CD4-positive, alpha-beta memory T cell (primary cell): ENCODE data around the gene PTPRJ. TPM values are rescaled to one million over a fixed set of nuclear protein-coding genes. Genes with fewer than 3 reads are reported as not detected.

ENCODE experiments used
- CTCF ChIA-PET: fragments of 350-600 bp; sonication (Branson Sonifier 250); formaldehyde crosslinking; loops from one replicate; lab custom pipeline; 2021; ENCODE audit warnings: inconsistent platforms; ENCODE audit not compliant: partially characterized antibody; lab: Charles Lee
- POLR2A ChIA-PET: fragments of 350-600 bp; sonication (Branson Sonifier 250); formaldehyde crosslinking; loops from one replicate; lab custom pipeline; 2021; ENCODE audit not compliant: partially characterized antibody; lab: Charles Lee
- DNase-seq, 5 donors: peaks; one replicate each; pipeline versions ENCODE4 v3.0.0 to v3.0.0-alpha.2; 2020 to 2022; ENCODE audit warnings: mixed read lengths in 1 of 5
- H3K27ac ChIP-seq: one replicate; pipeline ENCODE4 v1.7.0; 2013; ENCODE audit warnings: low read depth, low read length
- H3K27me3 ChIP-seq: 2 replicates; pipeline ENCODE4 v1.7.0; 2013; ENCODE audit warnings: mild to moderate bottlenecking, low read length, moderate library complexity; ENCODE audit not compliant: insufficient read depth
- H3K36me3 ChIP-seq: 2 replicates; pipeline ENCODE4 v1.7.0; 2013; ENCODE audit warnings: mild to moderate bottlenecking, low read length, moderate library complexity; ENCODE audit not compliant: insufficient read depth
- H3K4me1 ChIP-seq: 2 replicates; pipeline ENCODE4 v1.7.0; 2013; ENCODE audit warnings: mild to moderate bottlenecking, low read length, moderate library complexity; ENCODE audit not compliant: insufficient read depth
- H3K4me3 ChIP-seq, 2 donors: one replicate each; pipeline ENCODE4 v1.7.0; 2013; ENCODE audit warnings: low read length in 2 of 2, mild to moderate bottlenecking in 1 of 2
- H3K9me3 ChIP-seq, 2 donors: one replicate each; pipeline ENCODE4 v1.7.0; 2013; ENCODE audit warnings: low read length in 2 of 2, control low read depth in 1 of 2; ENCODE audit not compliant: control insufficient read depth in 1 of 2
- H3K27ac Mint-ChIP-seq, 7 donors: one replicate each; pipeline ENCODE4 v1.8.0; 2020 to 2021; ENCODE audit warnings: mixed read lengths in 7 of 7, mild to moderate bottlenecking in 6 of 7, inconsistent platforms in 3 of 7, moderate library complexity in 3 of 7
- H3K27me3 Mint-ChIP-seq, 2 donors: one replicate each; pipeline ENCODE4 v1.8.0; 2020 to 2021; ENCODE audit warnings: mixed read lengths in 2 of 2
- H3K36me3 Mint-ChIP-seq, 2 donors: one replicate each; pipeline ENCODE4 v1.8.0; 2020 to 2021; ENCODE audit warnings: mixed read lengths in 2 of 2, inconsistent platforms in 1 of 2, mild to moderate bottlenecking in 1 of 2
- H3K4me1 Mint-ChIP-seq, 4 donors: one replicate each; pipeline ENCODE4 v1.8.0; 2020 to 2021; ENCODE audit warnings: mixed read lengths in 4 of 4, mild to moderate bottlenecking in 1 of 4
- H3K4me3 Mint-ChIP-seq, 8 donors: one replicate each; pipeline ENCODE4 v1.8.0; 2020 to 2021; ENCODE audit warnings: mixed read lengths in 8 of 8, mild to moderate bottlenecking in 7 of 8, moderate library complexity in 6 of 8, inconsistent platforms in 3 of 8
- H3K9me3 Mint-ChIP-seq, 8 donors: one replicate each; pipeline ENCODE4 v1.8.0; 2020 to 2021; ENCODE audit warnings: mixed read lengths in 8 of 8, mild to moderate bottlenecking in 5 of 8, inconsistent platforms in 3 of 8, moderate library complexity in 1 of 8
- intact Hi-C: fragments of 100-400 bp; cut with micrococcal nuclease; formaldehyde crosslinking; loops from one replicate; pipeline ENCODE4 v1.15.1; 2023
- polyA plus RNA-seq, 2 donors: library from polyadenylated mRNA; unstranded; fragments of 300-500 nt; fragmentation: Illumina TruSeq; gene quantifications; one replicate each; pipeline ENCODE4 v1.2.3, GENCODE V29; 2021
- total RNA-seq, 2 experiments: library from RNA; stranded (reverse); gene quantifications; one replicate each; pipeline ENCODE4 v1.2.3, GENCODE V29; 2021

The PTPRJ gene
- total and polyA plus RNA-seq, 4 experiments from 2014 or later, result 3.3 to 57.9 (median 37.2) TPM

GRCh38 chr11:48006301-48006992 is 26.1 kb downstream of the PTPRJ start:
- peaks cover 86% of the 10 kb centered on the region for H3K4me1 ChIP-seq
- no peaks in the 10 kb centered on the region for H3K9me3 ChIP-seq
- Mint-ChIP-seq H3K9me3 (peaks cover 0 to 1% (median 0%) of the 10 kb centered on the region in 8 donors), H3K4me3 (peak overlapping the region; percentile 58 to 91 (median 78)), H3K27me3 (no peaks in the 10 kb centered on the region), H3K36me3 (no peaks in the 10 kb centered on the region), H3K4me1 (peaks cover 52 to 82% (median 69%) of the 10 kb centered on the region in 4 donors), H3K27ac (peak overlapping the region; percentile 87 to 98 (median 96))
- ChIA-PET POLR2A (interaction anchor here (0.7 to 15.6 kb wide), 9 partner anchors 9 to 94 kb away, joined by 3 to 296 read pairs (median 4); partner anchors contain the start of gene PTPRJ), CTCF (interaction anchor here (0.6 to 2.8 kb wide), 8 partner anchors 8 to 154 kb away, joined by 3 to 10 read pairs (median 4); no protein-coding TSS in a partner anchor)
- peak overlapping the region in 1 of 2 donors; percentile 4 for H3K4me3 ChIP-seq
- H3K27me3 ChIP-seq, result no peaks in the 10 kb centered on the region
- H3K36me3 ChIP-seq, result no peaks in the 10 kb centered on the region
- intact Hi-C loops, result no loop called here
- DNase-seq, result peak in 1 of 5 donors; percentile 50
- peak overlapping the region; percentile 58 for H3K27ac ChIP-seq

- Histone ChIP-seq H3K27ac (peak overlapping the region; percentile 33), H3K9me3 (no peaks in the 10 kb centered on the region), H3K4me3 (no peak overlapping the region), H3K27me3 (no peaks in the 10 kb centered on the region), H3K4me1 (peaks cover 91% of the 10 kb centered on the region), H3K36me3 (no peaks in the 10 kb centered on the region)
- peaks cover 58 to 82% (median 70%) of the 10 kb centered on the region in 4 donors for H3K4me1 Mint-ChIP-seq
- H3K27ac Mint-ChIP-seq, result peak overlapping the region; percentile 82 to 98 (median 91)
- DNase-seq, result peak in 1 of 5 donors; percentile 35
- intact Hi-C loops, result no loop called here
- H3K36me3 Mint-ChIP-seq, result no peaks in the 10 kb centered on the region
- ChIA-PET CTCF (interaction anchor here (1.0 kb wide), 1 partner anchor 9 kb away, joined by 3 read pairs; no protein-coding TSS in a partner anchor), POLR2A (interaction anchor here (0.6 to 15.6 kb wide), 4 partner anchors 8 to 1026 kb away, joined by 3 to 296 read pairs (median 94); no protein-coding TSS in a partner anchor)
- no peaks in the 10 kb centered on the region for H3K27me3 Mint-ChIP-seq
- no peaks in the 10 kb centered on the region for H3K9me3 Mint-ChIP-seq
- peak overlapping the region in 4 of 8 donors; percentile 29 to 47 (median 40) for H3K4me3 Mint-ChIP-seq
Measured at GRCh38 chr11:48007677-48008076, 27.3 kb downstream of the PTPRJ start.

GRCh38 chr11:48008951-48009270 is 28.6 kb downstream of the PTPRJ start:
- peaks cover 91% of the 10 kb centered on the region for H3K4me1 ChIP-seq
- Mint-ChIP-seq H3K4me1 (peaks cover 67 to 89% (median 78%) of the 10 kb centered on the region in 4 donors), H3K4me3 (peak overlapping the region in 6 of 8 donors; percentile 15 to 53 (median 44)), H3K9me3 (peaks cover 0 to 1% (median 0%) of the 10 kb centered on the region in 8 donors), H3K27me3 (no peaks in the 10 kb centered on the region), H3K36me3 (no peaks in the 10 kb centered on the region), H3K27ac (peak overlapping the region; percentile 37 to 96 (median 87))
- ChIA-PET POLR2A (interaction anchor here (1.2 to 15.6 kb wide), 4 partner anchors 7 to 49 kb away, joined by 4 to 296 read pairs (median 94); no protein-coding TSS in a partner anchor), CTCF (interaction anchor here (1.2 to 2.2 kb wide), 3 partner anchors 9 to 75 kb away, joined by 4 to 7 read pairs (median 6); no protein-coding TSS in a partner anchor)
- H3K36me3 ChIP-seq, result no peaks in the 10 kb centered on the region
- intact Hi-C loops, result no loop called here
- peak in 2 of 5 donors; percentile 38 to 67 for DNase-seq
- H3K27me3 ChIP-seq, result no peaks in the 10 kb centered on the region
- peak overlapping the region; percentile 10 for H3K27ac ChIP-seq
- no peaks in the 10 kb centered on the region for H3K9me3 ChIP-seq
- H3K4me3 ChIP-seq, result no peak overlapping the region

GRCh38 chr11:48011102-48011797 is 30.9 kb downstream of the PTPRJ start:
- H3K4me1 Mint-ChIP-seq, result peaks cover 61 to 89% (median 76%) of the 10 kb centered on the region in 4 donors
- no peaks in the 10 kb centered on the region for H3K27me3 Mint-ChIP-seq
- peak overlapping the region; percentile 76 for H3K27ac ChIP-seq
- H3K4me3 Mint-ChIP-seq, result peak overlapping the region in 7 of 8 donors; percentile 58 to 83 (median 75)
- peaks cover 0 to 1% (median 0%) of the 10 kb centered on the region in 8 donors for H3K9me3 Mint-ChIP-seq
- peak overlapping the region; percentile 84 to 98 (median 97) for H3K27ac Mint-ChIP-seq
- ChIA-PET POLR2A (interaction anchor here (5.3 to 15.6 kb wide), 5 partner anchors 4 to 45 kb away, joined by 22 to 296 read pairs (median 64); partner anchors contain the start of gene PTPRJ), CTCF (interaction anchor here (1.6 to 2.3 kb wide), 3 partner anchors 9 to 27 kb away, joined by 4 to 9 read pairs (median 6); no protein-coding TSS in a partner anchor)
- H3K36me3 Mint-ChIP-seq, result no peaks in the 10 kb centered on the region
- no peak for DNase-seq
- H3K27me3 ChIP-seq, result no peaks in the 10 kb centered on the region
- peaks cover 91% of the 10 kb centered on the region for H3K4me1 ChIP-seq
- H3K4me3 ChIP-seq, result no peak overlapping the region
- intact Hi-C loops, result no loop called here
- no peaks in the 10 kb centered on the region for H3K36me3 ChIP-seq
- no peaks in the 10 kb centered on the region for H3K9me3 ChIP-seq

GRCh38 chr11:48011798-48012391 is 31.5 kb downstream of the PTPRJ start:
- Mint-ChIP-seq H3K27ac (peak overlapping the region; percentile 84 to 98 (median 97)), H3K27me3 (no peaks in the 10 kb centered on the region), H3K4me1 (peaks cover 59 to 88% (median 76%) of the 10 kb centered on the region in 4 donors), H3K36me3 (no peaks in the 10 kb centered on the region), H3K4me3 (peak overlapping the region in 7 of 8 donors; percentile 58 to 83 (median 75)), H3K9me3 (peaks cover 0 to 1% (median 0%) of the 10 kb centered on the region in 8 donors)
- Histone ChIP-seq H3K9me3 (no peaks in the 10 kb centered on the region), H3K4me3 (no peak overlapping the region), H3K36me3 (no peaks in the 10 kb centered on the region), H3K4me1 (peaks cover 91% of the 10 kb centered on the region), H3K27me3 (no peaks in the 10 kb centered on the region), H3K27ac (peak overlapping the region; percentile 76)
- intact Hi-C loops, result loop anchor here (2.0 kb wide), 1 partner anchor 45 kb away; no protein-coding TSS in a partner anchor
- peak; percentile 67 to 88 (median 73) for DNase-seq
- CTCF ChIA-PET, result interaction anchor here (1.2 to 2.1 kb wide), 5 partner anchors 8 to 96 kb away, joined by 4 to 16 read pairs (median 6); no protein-coding TSS in a partner anchor
- POLR2A ChIA-PET, result interaction anchor here (5.3 to 15.6 kb wide), 5 partner anchors 4 to 44 kb away, joined by 22 to 296 read pairs (median 64); partner anchors contain the start of gene PTPRJ

GRCh38 chr11:48013269-48013901 is 33.0 kb downstream of the PTPRJ start:
- H3K4me3 ChIP-seq, result peak overlapping the region in 1 of 2 donors; percentile 44
- no peaks in the 10 kb centered on the region for H3K27me3 ChIP-seq
- peak overlapping the region; percentile 84 to 98 (median 97) for H3K27ac Mint-ChIP-seq
- peaks cover 93% of the 10 kb centered on the region for H3K4me1 ChIP-seq
- POLR2A ChIA-PET, result interaction anchor here (1.0 to 10.7 kb wide), 6 partner anchors 9 to 95 kb away, joined by 3 to 296 read pairs (median 23); partner anchors contain the start of gene PTPRJ
- peak; percentile 47 to 83 (median 54) for DNase-seq
- peaks cover 66 to 91% (median 83%) of the 10 kb centered on the region in 4 donors for H3K4me1 Mint-ChIP-seq
- H3K4me3 Mint-ChIP-seq, result peak overlapping the region in 7 of 8 donors; percentile 67 to 83 (median 77)
- H3K9me3 ChIP-seq, result no peaks in the 10 kb centered on the region
- CTCF ChIA-PET, result interaction anchor here (1.0 to 2.1 kb wide), 6 partner anchors 8 to 95 kb away, joined by 3 to 16 read pairs (median 5); no protein-coding TSS in a partner anchor
- H3K27ac ChIP-seq, result peak overlapping the region; percentile 76
- no peaks in the 10 kb centered on the region for H3K27me3 Mint-ChIP-seq
- no peaks in the 10 kb centered on the region for H3K36me3 Mint-ChIP-seq
- intact Hi-C loops, result loop anchor here (1.0 to 2.0 kb wide), 2 partner anchors 12 to 43 kb away; no protein-coding TSS in a partner anchor
- H3K9me3 Mint-ChIP-seq, result peaks cover 0 to 1% (median 0%) of the 10 kb centered on the region in 8 donors
- H3K36me3 ChIP-seq, result no peaks in the 10 kb centered on the region
